CD1c-positive myeloid dendritic cell (primary cell): Measurements from ENCODE around the gene LENG8.
"Not testable (repeated sequence)": the region's sequence is repeated elsewhere in the genome, so short reads cannot be mapped to it uniquely, and the experiment has no call there.

Experiments used
- DNase-seq: peaks from one replicate; pipeline ENCODE4 v3.0.0-alpha.2; 2016; ENCODE audit errors: extremely low spot score

The LENG8 gene

DNA sequence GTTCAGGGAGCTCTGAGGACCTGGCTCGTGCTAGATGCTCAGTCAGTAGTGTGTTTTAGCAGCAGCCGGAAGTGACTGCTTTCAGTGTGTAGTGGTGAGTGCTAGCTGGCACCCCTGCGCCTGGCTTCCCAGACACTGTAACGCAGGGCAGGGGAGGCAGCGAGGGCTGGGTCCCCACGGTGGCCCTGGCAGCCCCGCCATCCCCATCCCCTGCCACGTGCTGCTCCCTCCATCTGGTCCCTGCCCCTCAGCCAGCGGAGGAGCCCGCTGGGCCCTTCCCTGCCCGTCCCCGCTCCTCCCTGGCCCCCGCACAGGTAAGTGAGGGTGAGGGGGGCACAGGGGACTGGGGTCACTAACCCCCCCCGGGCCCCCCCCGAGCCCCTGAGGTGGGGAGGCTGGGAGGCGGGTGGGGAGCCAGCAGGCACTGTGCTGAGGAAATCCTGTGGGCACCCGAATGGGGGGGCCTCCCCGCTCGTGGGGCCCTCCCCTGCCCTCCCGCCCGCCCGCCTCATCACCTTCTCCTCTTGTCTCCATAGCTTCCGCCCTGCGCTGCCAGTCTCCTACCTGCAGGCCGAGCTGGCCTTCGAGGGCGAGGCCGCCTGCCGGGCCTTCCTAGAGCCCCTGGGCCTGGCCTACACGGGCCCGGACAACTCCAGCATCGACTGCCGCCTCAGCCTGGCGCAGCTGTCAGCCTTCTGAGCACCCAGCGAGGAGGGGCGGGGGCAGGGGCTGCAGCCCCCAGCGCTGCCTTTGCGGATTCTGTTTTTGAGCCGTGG is 11.4 kb downstream of the LENG8 start:
- DNase-seq = no peak

DNA sequence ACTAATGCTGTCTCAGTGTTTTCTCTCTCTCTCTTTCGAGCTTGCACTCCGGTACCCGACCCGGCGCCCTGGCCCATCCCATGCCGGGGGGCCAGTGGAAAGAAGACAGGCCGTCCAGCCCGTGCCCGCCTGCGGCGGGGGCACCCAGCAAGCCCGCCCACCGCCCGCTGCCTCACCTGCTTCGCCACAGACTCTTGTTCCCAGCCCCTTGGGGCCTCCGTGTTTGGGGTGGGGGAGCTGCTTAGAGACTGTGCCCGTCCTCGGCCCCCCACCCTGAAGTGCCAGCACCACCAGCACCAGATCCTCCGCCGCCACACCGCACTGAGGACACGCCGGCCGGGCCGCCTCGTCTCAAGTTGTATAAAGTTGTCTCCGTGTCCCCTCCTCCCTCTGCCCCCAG is 12.2 kb downstream of the LENG8 start:
- DNase-seq = no peak

DNA sequence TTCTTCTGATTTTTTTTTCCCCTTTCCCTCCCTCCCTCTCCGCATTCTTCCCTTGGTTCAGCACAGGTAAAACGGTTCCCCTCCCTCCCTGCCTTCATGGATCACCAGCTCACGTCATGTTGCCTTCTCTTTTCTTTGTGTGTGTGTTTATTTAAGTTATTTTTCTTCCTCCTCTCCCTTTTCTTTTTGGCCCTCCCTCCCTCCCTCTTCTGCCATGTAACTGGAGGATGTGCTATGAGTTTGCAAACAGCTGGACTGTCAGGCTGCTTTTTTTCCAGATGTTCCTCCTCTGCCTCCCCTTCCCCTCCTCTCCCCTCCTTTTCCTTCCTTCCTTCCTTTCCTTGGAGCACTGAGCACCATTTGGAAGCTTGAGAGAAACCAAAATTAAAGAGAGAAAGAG is 12.6 kb downstream of the LENG8 start:
- DNase-seq = no peak

DNA sequence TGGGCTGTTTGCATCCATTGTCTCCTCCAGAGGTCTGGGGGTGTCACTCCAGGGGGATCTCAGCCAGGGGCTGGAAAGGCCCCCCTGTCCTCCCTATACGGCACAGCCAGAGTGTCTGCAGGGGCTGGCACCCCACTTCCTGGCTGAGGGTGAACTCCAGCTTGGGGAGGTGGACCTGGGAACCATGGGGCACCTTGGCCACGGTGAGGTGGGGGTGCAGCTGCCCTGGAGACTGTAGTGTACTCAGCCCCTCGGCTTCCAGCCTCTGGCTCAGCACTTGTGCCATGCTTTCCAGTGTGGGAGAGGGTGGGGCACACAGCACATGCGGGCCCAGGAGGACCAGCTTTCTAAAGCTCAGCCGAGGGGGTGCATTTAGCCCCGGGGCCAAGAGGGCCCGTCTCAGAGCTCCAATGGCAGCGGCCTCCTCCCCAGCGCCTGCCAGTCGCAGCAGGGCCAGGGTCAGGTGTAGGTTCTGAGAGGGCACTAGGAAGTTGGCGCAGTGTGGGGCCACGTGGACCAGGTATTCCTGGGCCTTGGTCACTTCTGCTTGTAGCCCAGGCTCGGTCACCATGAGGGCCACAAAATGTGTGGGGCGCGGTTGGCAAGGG is 13.2 kb downstream of the LENG8 start:
- no peak for DNase-seq

DNA sequence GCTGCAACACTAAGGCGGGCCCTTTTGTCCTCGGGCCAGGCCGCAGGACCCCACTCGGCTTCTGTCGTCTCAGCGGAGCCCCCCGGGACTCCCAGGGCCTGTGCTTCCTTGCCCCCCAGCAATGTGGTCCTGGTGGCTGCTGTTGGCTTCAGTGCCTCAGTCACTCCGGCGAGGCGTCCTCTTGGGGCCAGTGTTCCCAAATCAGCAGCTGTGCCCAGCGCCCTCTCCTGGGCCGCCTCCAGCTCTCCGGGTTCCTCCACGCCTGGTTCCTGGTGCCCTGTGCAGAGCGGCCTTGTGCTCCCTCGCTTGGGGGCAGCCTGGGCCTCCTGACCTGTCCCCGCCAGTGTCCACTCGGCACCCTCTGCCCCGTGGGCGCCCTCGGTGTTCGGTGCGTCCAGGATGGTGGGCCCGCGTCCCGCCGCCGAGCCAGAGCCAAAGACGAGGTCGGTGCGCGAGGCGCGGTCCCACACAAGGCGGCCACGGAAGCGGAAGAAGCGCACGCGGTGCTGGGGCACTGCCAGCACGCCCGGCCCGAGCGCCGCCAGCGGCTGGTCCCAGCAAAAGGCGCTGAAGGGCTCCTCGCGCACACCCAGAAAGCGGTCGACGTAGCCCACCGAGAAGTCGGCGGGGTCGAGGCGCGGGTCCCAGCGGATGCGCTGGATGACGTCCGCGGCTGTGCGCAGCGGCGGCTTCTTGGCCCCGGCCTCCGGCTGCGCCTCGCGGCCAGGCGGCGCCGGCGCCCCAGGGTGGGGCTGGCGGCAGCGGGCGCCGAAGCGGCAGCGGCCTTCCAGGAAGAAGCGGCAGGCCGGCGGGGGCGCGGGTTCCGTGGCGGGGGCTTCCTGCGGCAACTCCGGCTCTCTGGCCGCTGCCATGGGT is 13.9 kb downstream of the LENG8 start:
- peak; percentile 85 for DNase-seq

DNA sequence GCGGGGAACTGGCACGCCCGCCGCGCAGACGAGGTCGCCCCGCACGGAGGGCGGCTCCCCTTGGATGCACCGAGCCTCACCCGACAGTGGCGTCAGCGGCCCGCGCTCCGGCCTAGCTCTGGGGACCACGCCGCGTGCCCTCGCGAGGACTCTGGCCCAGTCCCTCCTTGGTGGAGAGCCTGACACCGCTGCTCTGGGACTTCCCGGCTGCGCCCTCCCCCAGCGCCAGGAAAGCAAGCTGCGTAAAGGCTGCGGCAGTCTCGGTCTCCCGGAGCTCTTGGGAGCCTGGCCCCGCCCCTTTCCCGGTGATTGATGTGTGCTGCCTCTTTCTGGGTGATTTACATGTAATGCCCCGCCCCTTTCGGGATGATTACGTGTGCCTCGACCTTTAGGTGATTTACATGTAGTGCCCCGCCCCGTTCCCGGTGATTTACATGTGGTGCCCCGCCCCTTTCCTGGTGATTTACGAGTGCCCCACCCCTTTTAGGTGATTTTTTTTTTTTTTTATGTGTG is 14.6 kb downstream of the LENG8 start, which contains the start of gene LENG9:
TSS of gene LENG9 (minus strand) at position 248 of the 513 bp plus-strand sequence. CDS start 252 bp downstream, outside the sequence.
- peak; percentile 98 for DNase-seq

DNA sequence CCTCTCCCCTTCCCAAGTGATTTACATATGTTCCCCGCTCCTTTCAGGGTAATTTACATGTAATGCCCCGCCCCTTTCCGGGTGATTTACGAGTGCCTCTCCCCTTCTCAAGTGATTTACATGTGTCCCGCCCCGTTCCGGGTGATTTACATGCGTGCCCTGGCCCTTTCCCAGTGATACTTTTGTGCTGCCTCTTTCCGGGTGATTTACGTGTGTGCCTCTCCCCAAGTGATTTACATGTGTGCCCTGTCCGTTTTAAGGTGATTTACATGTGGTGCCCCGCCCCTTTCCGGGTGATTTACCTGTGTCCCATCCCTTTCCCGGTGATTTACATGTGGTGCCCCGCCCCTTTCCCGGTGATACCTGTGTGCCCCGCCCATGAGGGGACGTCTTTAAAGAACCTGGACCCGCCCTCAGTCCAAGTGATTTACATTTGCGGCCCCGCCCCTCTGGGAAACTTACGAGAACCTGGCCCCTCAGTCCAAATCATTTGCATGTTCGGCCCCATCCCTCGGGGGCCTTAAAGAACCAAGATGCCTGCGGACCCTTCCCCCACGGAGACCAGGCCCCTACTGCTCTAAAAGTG is 15.1 kb downstream of the LENG8 start:
- peak; percentile 93 for DNase-seq

DNA sequence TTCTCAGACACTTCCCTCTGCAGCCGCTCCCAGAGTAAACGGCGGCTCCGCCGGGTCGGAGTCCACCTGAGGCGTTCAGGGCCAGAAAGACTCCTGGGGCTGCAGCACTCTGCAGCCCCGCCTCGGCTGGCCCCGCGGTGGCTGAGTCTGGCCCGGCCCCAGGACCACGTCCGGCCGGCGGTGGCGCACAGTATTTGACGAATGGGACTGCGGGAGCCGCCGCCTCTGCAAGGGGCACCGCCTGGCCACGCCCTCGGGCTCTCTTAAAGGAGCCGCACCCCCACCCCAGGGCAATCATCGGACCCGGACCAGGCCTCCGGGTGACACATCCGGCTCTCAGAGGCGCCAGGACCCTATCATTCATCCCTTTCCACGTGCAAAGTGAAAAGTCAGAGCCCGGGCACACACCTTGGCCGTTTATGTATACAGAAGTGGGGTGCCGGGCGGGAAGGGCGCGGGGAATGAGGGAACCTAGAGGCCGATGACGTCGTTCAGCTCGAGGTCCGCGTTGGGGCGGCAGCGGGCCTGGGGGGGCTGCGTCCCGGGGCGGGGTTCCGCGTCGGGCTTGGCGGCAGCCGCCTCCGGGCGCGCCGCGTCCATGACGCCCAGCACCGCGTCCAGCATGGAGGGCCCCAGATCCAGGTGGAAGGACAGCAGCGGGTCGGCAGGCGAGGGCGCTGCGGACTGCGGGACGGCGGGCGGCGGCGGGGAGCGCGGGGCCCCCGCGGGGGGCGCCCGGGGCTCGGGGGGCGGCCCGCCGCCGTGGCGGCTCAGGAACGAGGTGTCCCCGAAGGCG is 15.8 kb downstream of the LENG8 start:
- DNase-seq = peak; percentile 91

DNA sequence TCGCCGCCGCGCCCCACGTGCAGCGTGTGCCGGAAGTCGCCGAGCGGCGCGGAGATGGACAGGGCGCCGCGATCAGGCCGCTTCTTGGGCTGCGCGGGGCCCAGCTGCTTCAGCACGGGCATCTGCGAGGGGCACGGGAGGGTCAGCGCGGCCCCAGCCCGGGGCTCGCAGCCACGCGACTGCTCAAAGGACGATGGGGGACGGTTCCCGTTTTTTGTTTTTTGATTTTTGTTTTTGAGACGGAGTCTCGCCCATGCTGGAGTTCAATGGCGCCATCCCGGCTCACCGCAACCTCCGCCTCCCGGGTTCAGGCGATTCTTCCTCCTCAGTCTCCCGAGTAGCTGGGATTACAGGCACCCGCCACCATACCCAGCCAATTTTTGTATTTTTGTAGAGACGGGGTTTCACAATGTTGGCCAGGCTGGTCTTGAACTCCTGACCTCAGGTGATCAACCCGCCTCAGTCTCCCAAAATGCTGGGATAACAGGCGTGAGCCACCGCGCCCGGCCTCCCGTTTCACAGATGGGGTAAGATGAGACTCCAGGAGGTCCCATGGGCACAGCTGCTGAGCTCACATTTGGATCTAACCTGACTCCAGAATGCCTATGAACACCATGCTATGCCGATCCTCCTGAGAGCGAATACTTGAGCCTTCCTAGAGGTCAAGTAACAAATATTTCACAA is 16.6 kb downstream of the LENG8 start:
- DNase-seq = no peak

DNA sequence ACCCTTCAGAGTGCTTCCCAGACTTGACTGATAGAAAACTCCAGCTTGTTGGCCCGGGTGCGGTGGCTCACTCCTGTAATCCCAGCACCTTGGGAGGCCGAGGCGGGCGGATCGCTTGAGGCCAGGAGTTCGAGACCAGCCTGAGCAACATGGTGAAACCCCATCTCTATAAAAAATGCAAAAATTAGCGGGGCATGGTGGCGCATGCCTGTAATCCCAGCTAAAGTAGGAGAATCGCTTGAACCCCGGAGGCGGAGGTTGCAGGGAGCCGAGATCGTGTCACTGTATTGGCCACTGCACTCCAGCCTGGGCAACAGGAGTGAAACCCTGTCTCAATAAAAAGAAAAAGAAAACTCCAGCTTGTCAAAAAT is 17.1 kb downstream of the LENG8 start:
- DNase-seq = not testable (repeated sequence)

DNA sequence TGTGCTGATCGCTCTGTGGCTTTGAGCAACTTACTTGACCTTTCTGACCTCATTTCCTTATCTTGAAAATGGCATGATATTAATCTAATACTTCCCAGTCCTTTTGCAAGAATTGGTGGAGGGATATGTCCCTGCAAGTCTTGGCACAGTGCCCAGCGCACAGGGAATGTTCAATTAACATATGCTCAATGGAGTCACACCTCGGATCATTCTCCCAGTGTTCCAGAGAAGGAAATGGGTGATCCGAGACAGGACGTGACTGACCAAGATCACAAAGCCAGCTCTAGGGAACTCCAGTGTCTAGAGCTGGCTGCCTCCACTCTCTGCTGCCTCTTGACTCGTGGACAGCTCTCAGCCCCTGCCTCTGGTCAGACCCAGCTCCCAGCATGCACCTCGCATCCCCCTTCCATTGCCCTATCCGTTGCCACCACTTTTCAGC is 20.5 kb downstream of the LENG8 start:
- DNase-seq = no peak

DNA sequence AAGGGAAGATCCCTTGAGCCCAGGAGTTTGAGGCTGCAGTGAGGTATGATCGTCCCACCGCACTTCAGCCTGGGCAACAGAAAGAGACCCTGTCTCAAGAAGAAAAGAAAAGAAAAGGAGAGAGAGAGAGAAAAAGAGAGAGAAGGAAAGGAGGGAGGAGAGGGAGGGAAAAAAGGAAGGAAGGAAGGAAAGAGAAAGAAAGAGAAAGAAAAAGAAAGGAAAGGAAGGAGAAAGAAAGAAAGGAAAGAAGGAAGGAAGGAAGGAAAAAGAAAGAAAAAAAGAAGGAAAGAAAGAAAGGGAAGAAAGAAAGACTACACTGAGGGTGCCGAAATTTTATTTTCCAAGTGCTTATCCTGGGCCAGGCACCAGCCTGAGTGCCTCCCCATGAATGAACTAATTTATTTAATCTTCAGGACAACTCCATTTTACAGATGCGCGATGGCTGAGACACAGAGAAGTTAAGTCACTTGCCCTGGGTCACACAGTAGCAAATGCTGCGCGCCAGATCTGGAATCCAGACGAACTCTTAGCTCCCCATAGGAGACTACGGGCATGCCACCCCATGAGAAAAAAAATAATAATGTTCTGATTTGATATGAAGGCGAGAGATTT is 21.4 kb downstream of the LENG8 start:
- DNase-seq = no peak

DNA sequence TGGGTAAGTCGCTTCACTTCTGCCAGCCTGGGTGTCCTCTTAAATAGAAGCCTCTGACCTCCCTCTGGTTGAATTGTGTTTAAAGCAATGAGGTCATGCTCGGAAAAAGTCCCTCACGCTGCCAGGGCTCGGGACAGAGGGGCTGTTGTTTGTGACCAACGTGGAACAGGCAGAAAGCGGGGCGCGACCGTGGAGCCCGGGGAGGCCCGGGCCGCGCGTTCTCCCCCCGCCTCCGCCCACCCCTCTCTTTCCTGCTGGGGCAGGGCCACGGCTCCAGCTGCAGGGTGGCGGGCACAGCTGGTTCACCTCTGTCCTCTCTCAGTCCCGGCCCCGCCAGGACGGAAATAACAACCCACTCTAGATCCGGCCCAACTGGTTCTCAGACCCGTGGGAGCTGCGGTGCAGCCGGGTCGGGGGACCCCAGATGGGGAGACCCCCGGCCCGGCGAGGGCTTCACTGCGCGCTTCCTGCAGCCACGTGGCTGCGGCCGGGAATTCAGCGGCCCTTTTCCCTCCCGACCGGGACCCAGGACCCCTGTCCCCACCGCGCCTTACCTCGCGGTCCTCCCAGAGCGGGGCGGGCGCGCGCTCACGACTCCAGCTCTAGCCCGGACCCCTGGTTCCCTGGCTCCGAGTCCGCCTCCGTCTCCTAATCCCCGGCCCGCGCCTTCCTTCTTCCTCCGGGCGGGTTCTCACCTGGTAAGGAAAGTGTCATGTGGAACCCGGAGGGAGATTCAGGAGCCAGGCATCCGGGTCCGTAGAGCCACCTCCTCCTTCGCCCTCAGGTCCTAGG is 22.2 kb downstream of the LENG8 start:
- no peak for DNase-seq

DNA sequence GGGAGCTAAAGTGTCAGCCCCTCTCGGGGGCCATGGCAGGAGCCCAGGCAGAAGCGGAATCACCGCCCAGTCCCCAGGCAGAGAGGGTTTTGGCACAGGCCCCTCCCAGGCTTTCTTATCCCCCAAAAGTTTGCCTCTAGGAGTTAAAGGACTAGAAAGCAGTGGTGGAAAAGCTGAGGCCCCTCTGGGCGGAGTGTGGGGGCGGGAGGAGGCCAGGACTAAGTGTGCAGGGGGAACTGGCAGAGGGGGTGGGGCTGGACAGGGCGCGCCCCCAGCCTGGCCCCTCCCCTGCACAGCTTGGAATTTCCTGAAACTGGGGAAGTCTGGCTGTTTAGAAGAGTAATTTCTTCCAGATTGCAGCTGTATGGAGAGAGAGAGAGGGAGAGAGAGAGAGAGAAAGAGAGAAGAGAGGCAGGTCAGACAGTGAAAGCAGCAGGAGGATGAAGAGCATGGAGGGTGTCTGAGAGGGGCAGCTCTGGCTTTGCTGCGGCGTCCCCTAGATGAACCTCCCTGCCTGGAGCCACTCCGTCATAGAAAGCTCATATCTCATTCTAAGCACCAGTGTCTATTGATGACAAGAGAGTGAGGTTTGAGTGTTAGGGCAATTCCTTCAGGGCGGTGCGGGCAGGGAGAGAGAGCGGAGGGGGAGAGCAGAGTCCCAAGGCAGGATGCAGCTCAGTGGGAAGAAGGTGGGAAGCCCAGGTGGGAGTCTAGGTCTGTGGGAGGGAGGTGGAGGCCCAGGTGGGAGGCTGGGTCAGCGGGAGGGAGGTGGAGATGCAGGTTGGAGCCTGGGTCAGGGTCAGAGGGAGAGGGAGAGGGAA is 24.3 kb downstream of the LENG8 start, which contains the start of gene CDC42EP5:
TSS of gene CDC42EP5 (minus strand) at position 226 of the 821 bp plus-strand sequence. CDS start 7,749 bp downstream, outside the sequence.
- peak; percentile 72 for DNase-seq

DNA sequence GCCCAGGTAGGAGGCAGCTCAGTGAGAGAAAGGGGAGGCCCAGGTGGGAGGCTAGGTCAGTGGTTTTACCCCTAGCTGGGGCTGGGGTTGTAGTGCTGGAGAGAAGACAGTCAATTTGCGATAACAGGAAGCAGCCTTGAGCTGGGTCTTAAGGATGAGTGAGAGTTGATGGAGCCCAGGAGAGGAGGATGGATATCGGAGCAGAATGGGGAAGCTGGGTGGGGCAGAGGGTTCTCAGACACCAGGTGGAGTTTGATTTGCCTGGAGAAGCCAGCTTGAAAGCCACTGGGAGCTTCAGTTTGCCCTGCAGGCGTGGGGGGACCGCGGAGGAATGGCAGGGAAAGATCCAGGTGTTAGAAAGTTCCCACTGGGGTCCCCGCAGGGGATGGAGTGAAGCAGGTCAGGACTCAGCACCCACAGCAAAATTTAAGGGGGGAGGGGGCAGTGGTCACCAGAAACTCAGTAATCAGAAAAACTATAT is 24.9 kb downstream of the LENG8 start:
- no peak for DNase-seq

DNA sequence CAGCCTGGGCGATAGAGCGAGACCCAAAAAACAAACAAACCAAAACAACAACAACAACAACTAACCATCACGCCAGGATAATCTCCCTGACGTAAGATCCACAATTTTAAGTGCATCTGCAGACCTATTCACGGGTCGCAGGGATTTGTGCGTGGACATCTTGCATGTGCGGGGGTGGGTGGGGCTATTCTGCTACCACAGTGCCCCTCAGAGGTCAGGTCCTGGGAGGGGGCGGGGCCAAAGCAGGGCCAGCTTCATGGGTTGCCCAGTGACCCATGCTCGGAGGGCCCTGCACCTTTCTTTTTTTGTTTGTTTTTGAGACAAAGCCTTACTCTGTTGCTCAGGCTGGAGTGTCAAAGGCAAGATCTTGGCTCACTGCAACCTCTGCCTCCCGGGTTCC is 26.7 kb downstream of the LENG8 start:
- DNase-seq = no peak

DNA sequence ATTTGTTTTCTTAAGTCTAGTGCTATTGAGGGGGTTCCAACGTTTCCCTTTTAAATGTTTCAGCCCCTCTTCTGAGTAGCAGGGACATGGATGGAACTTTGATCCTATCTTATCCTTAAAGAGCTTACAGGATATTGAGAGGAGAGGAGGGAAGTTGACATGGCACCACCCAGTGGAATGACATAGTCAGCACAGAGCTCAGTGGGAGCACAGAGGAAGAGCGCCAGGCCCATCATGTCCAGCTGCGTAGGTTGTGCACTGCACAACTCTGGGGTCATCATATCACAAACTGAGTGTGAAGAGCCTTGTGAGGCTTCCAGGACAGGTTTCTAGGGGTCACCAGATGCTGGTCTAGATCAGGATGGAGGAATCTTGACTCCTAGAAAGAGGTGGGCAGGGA is 28.7 kb downstream of the LENG8 start:
- DNase-seq = peak; percentile 26

DNA sequence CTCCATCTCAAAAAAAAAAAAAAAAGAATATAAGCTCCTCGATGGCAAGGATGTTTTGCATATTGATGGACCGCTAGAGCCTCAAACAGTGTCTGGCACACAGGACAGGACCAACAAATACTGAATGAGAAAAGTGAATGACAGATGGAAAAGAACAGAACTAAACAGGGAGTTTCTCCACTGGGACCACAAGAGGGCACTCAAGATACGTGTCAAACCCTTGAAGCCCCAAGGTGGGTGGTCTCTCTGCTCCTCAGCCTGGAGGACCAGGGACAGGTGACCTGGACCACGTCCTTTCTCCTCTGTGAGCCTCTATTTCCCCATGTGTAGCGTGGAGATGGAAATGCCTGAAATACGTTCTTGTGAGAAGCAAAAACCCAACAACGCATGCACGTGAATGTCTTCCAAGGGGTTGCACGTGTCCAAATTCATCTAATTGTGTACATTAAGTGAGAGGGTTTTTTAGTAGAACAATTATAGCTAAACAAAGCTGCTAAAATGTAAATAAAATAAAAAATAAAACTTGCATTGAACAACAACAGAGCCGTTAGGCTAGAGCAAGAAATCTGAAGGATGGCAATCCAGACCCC is 29.8 kb downstream of the LENG8 start:
- peak; percentile 58 for DNase-seq
